ENCODE results near the gene CHST8.
"Not testable (repeated sequence)": the region's sequence is repeated elsewhere in the genome, so short reads cannot be mapped to it uniquely, and the experiment has no call there.

CHST8 gene, protein sequence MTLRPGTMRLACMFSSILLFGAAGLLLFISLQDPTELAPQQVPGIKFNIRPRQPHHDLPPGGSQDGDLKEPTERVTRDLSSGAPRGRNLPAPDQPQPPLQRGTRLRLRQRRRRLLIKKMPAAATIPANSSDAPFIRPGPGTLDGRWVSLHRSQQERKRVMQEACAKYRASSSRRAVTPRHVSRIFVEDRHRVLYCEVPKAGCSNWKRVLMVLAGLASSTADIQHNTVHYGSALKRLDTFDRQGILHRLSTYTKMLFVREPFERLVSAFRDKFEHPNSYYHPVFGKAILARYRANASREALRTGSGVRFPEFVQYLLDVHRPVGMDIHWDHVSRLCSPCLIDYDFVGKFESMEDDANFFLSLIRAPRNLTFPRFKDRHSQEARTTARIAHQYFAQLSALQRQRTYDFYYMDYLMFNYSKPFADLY

DNA sequence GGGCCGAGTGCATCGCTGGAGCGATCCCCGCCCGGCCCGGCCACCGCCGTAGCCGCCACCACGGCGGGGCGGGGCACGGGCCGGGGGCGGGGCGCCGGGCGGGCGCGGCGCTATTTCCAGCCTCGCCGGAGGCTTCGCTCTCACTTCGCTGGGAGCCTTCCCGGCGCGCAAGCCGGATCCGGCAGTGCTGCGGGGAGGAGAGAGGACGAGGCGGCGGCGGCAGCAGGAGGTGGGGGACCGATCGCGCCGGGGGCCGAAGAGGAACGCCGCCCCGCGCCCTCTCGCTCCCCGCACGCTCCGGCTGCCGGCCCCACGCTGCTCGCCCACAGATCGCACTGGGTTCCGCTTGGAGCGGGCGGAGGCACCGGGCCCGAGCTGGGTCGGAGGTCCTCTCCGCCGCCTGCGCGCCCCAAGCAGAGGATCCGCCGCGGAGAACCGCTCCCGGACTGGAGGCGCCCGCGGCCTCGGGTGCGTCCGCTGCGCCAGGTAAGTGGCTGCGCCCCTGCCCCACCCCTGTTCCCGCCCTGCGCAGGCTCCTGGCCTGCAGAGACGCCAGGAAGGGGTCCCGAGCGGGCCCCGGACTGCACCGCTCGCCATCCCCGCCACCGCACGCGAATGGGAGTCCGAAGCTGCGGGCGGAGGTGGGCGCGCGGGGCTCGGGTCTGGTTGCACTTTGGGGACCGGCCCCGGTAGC, at the start of gene CHST8:
CHST8 (plus strand) TSS at position 143 of the 694 bp plus-strand sequence. CDS start 67,309 bp downstream, outside the sequence.
- Mint-ChIP-seq H3K36me3 (ENCODE audit: low read depth) (no peaks in the 10 kb centered on the region), H3K9me3 (no peaks in the 10 kb centered on the region), H3K27me3 (peaks cover 47% of the 10 kb centered on the region), H3K4me3 (no peak within 1 kb of the TSS), H3K27ac (no peak within 1 kb of the TSS), H3K4me1 (ENCODE audit: low read depth) (no peaks in the 10 kb centered on the region)

DNA sequence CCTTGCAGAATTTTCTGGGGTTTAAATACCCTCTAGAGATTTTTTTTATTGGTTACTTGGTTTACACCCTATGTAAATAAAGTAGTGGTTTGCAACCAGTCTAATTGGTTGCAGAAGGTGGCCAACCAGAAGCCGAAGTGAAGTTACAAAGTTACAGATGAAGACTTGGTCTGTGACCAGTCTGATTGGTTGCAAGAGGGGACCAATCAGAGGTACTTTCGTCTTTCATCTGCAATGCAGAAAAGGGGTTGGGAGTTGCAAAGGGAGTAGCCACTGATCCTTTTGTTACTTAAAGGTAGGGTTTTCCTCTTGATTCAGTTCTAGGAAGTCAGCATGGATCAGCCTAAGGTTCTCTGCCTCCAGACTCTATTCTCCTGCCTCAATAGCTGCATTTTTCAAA, 48.8 kb upstream of the CHST8 start:
- no peaks in the 10 kb centered on the region for H3K36me3 Mint-ChIP-seq (ENCODE audit: low read depth)
- peaks cover 20% of the 10 kb centered on the region for H3K9me3 Mint-ChIP-seq
- H3K27ac Mint-ChIP-seq, result no peak overlapping the region
- H3K27me3 Mint-ChIP-seq, result peaks cover 41% of the 10 kb centered on the region
- H3K4me1 Mint-ChIP-seq (ENCODE audit: low read depth), result no peaks in the 10 kb centered on the region
- no peak overlapping the region for H3K4me3 Mint-ChIP-seq

DNA sequence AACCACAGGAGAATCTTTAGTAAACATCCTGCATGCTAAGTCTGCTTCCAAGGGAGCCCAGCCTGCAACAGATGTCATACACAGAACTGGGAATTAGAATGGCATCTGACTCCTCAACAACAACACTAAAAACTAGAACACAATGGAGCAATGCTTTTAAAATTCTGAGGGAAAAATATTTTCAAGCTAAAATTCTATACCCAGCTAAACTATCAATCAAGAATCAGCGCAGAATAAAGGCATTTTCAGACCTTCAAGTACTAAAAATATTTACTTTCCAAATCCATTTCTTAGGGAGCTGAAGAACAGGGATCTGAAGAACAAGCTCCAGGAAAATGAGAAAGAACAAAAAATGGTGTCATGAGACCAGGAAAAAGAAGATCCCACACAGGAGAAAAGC, 46.9 kb upstream of the CHST8 start:
- Mint-ChIP-seq H3K4me3 (no peak overlapping the region), H3K9me3 (peaks cover 20% of the 10 kb centered on the region), H3K27ac (no peak overlapping the region), H3K4me1 (ENCODE audit: low read depth) (no peaks in the 10 kb centered on the region), H3K27me3 (peaks cover 25% of the 10 kb centered on the region), H3K36me3 (ENCODE audit: low read depth) (no peaks in the 10 kb centered on the region)

DNA sequence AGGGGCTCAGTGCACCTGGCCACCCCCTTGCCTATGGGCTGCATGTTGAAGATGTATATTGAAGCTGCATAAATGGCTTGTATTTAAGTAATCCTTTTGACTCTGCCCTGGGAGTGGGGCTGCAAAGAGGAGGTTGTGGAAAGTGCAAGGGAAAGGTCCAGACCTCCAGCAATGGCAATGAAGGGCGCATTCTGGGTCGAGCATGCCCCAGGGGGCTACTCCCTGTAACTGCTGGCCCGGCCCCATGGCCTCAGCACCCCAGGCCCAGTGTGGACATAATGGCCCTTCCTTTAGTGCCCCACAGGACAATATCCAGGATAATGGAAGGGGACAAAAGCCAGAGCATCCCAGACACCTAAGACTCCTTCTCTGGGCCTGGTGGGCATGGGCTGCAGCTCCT, 43.1 kb upstream of the CHST8 start:
- Mint-ChIP-seq H3K4me3 (no peak overlapping the region), H3K4me1 (ENCODE audit: low read depth) (no peaks in the 10 kb centered on the region), H3K9me3 (peaks cover 14% of the 10 kb centered on the region)

DNA sequence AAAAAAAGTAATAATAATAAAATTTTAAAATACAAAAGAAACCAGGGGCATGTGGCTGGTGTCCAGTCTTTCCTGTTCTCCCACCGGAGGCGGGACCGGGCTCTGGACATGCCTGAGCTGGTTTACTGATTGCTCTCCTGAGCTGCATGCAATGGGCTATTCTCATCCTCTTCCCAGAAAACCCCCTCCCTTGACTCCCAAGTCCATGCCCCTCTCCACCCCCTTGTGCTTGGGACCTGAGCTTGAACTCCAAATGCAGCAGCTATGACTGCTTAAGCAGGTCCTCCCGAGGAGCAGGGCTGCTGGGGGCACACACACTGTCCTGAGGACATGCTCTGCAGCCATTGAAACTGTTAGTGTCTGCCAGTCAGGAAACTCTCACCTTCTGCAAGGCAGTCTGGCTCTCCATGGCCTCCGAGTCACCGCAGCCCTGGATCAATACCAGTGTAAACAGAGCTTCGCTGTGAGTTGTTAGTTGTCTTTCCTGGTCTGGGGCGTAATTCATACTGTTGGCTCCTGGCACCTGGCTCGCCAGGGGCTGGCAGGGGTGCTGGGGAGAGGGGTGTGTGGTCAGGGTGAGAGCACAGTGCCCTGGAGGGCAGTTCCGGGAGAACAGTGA, 41.6 kb upstream of the CHST8 start:
- Mint-ChIP-seq H3K27me3 (peaks cover 4% of the 10 kb centered on the region), H3K4me3 (no peak overlapping the region), H3K4me1 (ENCODE audit: low read depth) (no peaks in the 10 kb centered on the region), H3K9me3 (peaks cover 3% of the 10 kb centered on the region), H3K36me3 (ENCODE audit: low read depth) (no peaks in the 10 kb centered on the region), H3K27ac (no peak overlapping the region)

More for the DNA sequence above, 43.1 kb upstream of the CHST8 start:
- no peaks in the 10 kb centered on the region for H3K36me3 Mint-ChIP-seq (ENCODE audit: low read depth)
- H3K27ac Mint-ChIP-seq, result no peak overlapping the region
- peaks cover 4% of the 10 kb centered on the region for H3K27me3 Mint-ChIP-seq

DNA sequence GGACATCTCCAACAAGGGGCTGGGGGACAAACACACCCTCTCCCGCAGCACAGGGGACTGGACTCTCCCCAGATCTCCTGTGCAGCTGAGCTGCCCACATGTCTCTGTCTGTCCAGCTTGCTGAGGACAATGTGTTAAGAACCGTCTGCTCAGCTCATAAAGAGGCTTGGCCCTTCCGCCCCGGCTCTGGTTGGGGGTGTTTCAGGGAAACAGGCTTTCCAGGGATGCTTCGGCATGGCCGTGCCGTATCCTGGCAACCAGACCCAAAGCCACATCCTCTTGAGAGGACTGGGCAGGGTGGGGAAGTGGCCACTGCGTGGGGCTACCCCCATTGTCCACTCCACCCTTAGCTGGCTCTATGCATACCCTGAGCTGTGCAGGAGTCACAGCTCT, 41.1 kb upstream of the CHST8 start:
- no peak overlapping the region for H3K4me3 Mint-ChIP-seq
- no peak overlapping the region for H3K27ac Mint-ChIP-seq
- H3K27me3 Mint-ChIP-seq, result peaks cover 4% of the 10 kb centered on the region
- H3K9me3 Mint-ChIP-seq, result peaks cover 3% of the 10 kb centered on the region
- no peaks in the 10 kb centered on the region for H3K4me1 Mint-ChIP-seq (ENCODE audit: low read depth)
- no peaks in the 10 kb centered on the region for H3K36me3 Mint-ChIP-seq (ENCODE audit: low read depth)

DNA sequence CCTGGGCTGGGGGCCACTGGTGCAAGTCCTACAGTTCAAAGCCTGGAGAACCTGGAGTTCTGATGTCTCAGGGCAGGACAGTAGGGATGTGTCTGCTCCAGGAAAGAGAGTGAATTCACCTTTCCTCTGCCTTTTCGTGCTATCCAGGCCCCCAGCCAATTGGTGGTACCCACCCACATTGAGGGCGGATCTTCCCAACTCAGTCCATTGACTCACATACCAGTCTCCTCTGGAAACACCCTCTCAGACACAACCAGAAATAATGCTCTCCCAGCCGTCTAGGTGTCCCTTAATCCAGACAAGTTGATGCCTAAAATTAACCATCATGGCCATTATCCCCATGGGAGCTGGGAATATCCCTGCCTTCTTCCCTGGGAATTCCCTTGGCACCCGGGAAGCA, 38.8 kb upstream of the CHST8 start:
- Mint-ChIP-seq H3K9me3 (peaks cover 12% of the 10 kb centered on the region), H3K27me3 (peaks cover 4% of the 10 kb centered on the region), H3K4me1 (ENCODE audit: low read depth) (no peaks in the 10 kb centered on the region), H3K27ac (no peak overlapping the region), H3K4me3 (no peak overlapping the region), H3K36me3 (ENCODE audit: low read depth) (no peaks in the 10 kb centered on the region)

DNA sequence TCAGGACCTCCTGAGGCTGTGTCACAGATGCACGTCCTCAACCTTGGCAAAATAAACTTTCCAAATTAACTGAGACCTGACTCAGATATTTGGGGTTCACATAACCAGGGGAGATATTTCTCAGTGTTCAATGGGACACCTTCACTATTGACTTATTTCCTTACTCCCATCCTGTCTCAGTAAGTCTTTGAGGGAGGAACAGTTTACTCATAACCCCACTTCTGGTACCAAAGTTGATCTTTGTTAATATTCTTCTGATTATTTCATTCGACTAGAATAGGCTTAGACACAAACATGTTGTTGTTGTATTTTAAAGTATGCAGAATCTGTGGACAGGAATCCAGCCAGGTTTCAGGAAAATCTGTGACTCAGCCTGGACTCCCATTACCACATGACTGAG, 34.6 kb upstream of the CHST8 start:
- H3K36me3 Mint-ChIP-seq (ENCODE audit: low read depth), result no peaks in the 10 kb centered on the region
- H3K9me3 Mint-ChIP-seq, result peaks cover 15% of the 10 kb centered on the region
- H3K4me1 Mint-ChIP-seq (ENCODE audit: low read depth), result no peaks in the 10 kb centered on the region
- H3K4me3 Mint-ChIP-seq, result no peak overlapping the region
- peaks cover 3% of the 10 kb centered on the region for H3K27me3 Mint-ChIP-seq
- no peak overlapping the region for H3K27ac Mint-ChIP-seq

DNA sequence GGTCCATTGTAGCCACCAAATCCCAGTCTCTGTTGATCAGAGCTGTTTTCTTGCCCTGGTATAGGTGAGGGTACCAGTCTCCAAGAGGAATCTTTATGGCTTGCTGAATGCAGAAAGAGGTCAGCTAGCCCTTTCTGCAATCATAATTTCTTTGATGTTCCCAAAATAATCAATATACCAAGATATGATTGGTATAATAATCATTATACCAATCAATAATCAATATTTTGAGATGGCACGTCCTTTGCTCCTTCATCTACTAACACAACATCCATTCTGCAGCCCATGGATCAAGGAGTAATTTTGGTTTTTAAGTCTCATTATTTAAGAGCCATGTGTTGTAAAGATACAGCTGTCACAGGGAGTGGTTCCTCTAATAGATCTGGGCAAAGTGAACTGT, 31.5 kb upstream of the CHST8 start:
- no peaks in the 10 kb centered on the region for H3K4me1 Mint-ChIP-seq (ENCODE audit: low read depth)
- no peak overlapping the region for H3K27ac Mint-ChIP-seq
- peaks cover 15% of the 10 kb centered on the region for H3K9me3 Mint-ChIP-seq
- H3K36me3 Mint-ChIP-seq (ENCODE audit: low read depth), result no peaks in the 10 kb centered on the region
- H3K4me3 Mint-ChIP-seq, result no peak overlapping the region
- peaks cover 12% of the 10 kb centered on the region for H3K27me3 Mint-ChIP-seq

DNA sequence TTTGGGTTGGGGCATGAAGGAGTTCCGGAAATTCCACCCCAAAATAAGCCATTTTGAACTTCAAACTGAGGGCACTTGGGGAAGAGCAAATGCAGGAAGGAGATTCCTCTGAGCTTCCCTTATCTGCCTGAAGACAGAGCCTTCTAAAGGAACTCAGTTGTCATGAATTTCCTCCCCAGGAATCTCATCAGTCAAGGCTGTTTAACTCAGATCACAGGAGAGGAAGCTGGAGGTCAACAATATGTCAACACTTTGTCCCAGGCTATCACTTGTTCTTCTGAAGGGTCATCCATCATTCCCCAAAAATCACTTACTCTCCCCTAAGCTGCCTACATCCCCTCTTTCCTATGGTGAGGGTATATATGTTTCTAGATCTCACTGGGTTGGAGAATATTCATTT, 26.0 kb upstream of the CHST8 start:
- H3K9me3 Mint-ChIP-seq, result no peaks in the 10 kb centered on the region
- H3K4me3 Mint-ChIP-seq, result no peak overlapping the region
- no peak overlapping the region for H3K27ac Mint-ChIP-seq
- H3K4me1 Mint-ChIP-seq (ENCODE audit: low read depth), result no peaks in the 10 kb centered on the region
- no peaks in the 10 kb centered on the region for H3K36me3 Mint-ChIP-seq (ENCODE audit: low read depth)
- H3K27me3 Mint-ChIP-seq, result peaks cover 22% of the 10 kb centered on the region

DNA sequence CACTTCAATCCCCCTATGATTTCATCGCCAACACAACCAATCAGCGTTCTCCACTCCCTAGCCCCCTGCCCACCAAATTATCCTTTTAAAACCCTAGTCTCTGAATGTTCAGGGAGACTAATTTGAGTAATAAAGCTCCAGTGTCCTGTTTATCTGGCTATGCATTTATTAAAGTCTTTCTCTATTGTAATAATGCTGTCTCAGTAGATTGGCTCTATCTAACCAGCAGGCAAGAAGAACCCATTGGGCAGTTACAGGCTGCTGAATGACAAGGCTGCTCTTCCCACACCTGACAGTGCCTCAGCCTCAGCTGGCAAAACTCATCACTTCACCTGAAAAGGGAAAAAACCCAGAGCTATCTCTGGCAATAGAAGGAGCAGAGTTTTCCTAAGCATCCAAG, 20.2 kb upstream of the CHST8 start:
- H3K4me1 Mint-ChIP-seq (ENCODE audit: low read depth), result no peaks in the 10 kb centered on the region
- H3K27me3 Mint-ChIP-seq, result peaks cover 16% of the 10 kb centered on the region
- peaks cover 16% of the 10 kb centered on the region for H3K9me3 Mint-ChIP-seq
- H3K4me3 Mint-ChIP-seq, result no peak overlapping the region
- no peak overlapping the region for H3K27ac Mint-ChIP-seq
- H3K36me3 Mint-ChIP-seq (ENCODE audit: low read depth), result no peaks in the 10 kb centered on the region

DNA sequence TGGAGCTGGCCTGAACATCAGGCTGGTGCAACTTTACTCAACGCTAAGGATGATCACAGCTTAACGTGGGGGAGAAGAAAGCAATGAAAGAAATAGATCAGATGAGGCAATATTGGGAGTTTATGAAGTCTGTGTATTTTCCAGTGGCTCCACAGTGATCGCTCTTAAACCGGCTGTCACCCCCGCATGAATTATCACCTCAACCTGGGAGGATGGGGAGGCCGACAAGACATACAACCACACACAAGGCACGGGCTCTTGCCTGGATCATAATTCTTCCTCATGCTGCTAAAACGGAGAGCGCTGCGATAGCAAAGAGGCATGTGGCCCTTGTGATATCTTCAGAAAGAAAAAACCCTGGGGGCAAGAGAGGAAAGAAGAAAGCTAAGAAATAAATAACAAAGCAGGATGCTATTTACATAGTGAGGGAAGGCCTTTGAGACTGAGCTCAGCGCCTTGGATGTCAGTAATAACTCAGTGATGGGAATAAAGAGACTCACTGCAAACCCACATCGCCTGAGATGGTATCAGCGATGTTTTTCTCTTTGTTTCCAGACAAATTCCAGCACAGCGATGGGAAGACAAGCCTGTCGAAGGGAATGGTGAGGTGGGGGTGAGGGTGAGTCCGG, 19.1 kb upstream of the CHST8 start:
- no peaks in the 10 kb centered on the region for H3K36me3 Mint-ChIP-seq (ENCODE audit: low read depth)
- peaks cover 16% of the 10 kb centered on the region for H3K9me3 Mint-ChIP-seq
- no peaks in the 10 kb centered on the region for H3K4me1 Mint-ChIP-seq (ENCODE audit: low read depth)
- H3K27ac Mint-ChIP-seq, result no peak overlapping the region
- peaks cover 17% of the 10 kb centered on the region for H3K27me3 Mint-ChIP-seq
- no peak overlapping the region for H3K4me3 Mint-ChIP-seq

DNA sequence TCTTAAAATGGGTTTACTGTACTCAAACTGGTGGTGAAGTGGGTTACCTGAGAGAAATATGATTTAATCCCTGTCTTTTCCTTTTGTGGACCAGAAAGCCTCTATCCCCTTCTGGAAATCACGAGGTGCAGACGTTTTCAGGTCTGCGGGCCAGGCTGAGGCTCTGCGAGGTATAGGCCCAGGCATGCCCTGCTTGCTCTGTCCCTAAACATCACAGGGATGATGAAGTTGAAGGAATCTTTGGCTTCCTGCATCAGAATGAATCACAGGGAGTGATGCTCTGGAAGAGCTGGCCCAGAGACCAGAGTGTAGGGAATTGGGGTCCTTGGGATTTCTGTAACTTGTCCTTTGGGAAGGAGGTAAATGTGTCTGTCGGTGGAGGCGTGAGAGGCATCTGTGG, 18.4 kb upstream of the CHST8 start:
- no peaks in the 10 kb centered on the region for H3K4me1 Mint-ChIP-seq (ENCODE audit: low read depth)
- H3K9me3 Mint-ChIP-seq, result peaks cover 16% of the 10 kb centered on the region
- no peak overlapping the region for H3K4me3 Mint-ChIP-seq
- H3K36me3 Mint-ChIP-seq (ENCODE audit: low read depth), result no peaks in the 10 kb centered on the region
- H3K27ac Mint-ChIP-seq, result no peak overlapping the region
- H3K27me3 Mint-ChIP-seq, result peaks cover 16% of the 10 kb centered on the region

DNA sequence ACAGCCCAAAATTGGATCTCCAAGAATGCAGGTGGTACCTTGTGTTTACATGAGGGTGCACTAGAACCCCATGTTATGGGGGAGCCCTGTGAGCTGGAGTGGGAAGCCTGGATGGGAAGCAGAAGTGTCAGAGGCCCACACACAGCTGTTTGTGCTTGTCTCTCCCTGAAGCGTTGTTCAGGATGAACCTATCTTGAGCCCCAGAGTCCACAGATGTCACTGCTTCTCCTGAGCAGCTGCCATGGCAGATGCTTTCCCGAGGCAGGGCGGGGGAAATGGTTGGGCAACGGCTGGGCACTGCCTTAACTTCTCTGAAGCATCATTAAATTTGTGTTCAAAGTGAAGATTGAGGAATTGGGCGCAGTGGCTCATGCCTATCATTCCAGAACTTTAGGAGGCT, 17.1 kb upstream of the CHST8 start:
- Mint-ChIP-seq H3K27ac (no peak overlapping the region), H3K4me3 (no peak overlapping the region), H3K27me3 (peaks cover 14% of the 10 kb centered on the region), H3K36me3 (ENCODE audit: low read depth) (no peaks in the 10 kb centered on the region), H3K9me3 (peaks cover 25% of the 10 kb centered on the region), H3K4me1 (ENCODE audit: low read depth) (no peaks in the 10 kb centered on the region)

DNA sequence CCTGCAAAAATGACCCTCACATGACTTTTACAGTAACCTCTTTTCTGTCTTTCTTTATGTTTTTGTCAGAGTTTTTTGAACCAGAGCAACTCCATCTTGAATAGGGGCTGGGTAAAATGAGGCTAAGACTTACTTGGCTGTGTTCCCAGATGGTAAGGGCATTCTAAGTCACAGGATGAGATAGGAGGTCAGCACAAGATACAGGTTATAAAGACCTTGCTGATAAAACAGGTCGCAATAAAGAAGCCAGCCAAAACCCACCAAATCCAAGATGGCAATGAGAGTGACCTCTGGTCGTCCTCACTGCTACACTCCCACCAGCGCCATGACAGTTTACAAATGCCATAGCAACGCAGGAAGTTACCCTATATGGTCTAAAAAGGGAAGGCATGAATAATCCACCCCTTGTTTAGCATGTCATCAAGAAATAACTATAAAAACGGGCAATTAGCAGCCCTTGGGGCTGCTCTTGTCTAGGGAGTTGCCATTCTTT, 15.9 kb upstream of the CHST8 start:
- peaks cover 21% of the 10 kb centered on the region for H3K27me3 Mint-ChIP-seq
- peaks cover 32% of the 10 kb centered on the region for H3K9me3 Mint-ChIP-seq
- not testable (repeated sequence) for H3K36me3 Mint-ChIP-seq (ENCODE audit: low read depth); H3K27ac Mint-ChIP-seq; H3K4me3 Mint-ChIP-seq; H3K4me1 Mint-ChIP-seq (ENCODE audit: low read depth)
